HG02763 (cell line): ENCODE data around the gene OR4N2.
"Not testable (repeated sequence)": the region's sequence is repeated elsewhere in the genome, so short reads cannot be mapped to it uniquely, and the experiment has no call there.

Experiments
- ATAC-seq: cut with Tn5 transposase; IDR thresholded peaks from one replicate; pipeline ENCODE4 v1.9.1; 2021; ENCODE audit warnings: mild to moderate bottlenecking, moderate library complexity; ENCODE audit not compliant: unreplicated experiment

Gene OR4N2, protein sequence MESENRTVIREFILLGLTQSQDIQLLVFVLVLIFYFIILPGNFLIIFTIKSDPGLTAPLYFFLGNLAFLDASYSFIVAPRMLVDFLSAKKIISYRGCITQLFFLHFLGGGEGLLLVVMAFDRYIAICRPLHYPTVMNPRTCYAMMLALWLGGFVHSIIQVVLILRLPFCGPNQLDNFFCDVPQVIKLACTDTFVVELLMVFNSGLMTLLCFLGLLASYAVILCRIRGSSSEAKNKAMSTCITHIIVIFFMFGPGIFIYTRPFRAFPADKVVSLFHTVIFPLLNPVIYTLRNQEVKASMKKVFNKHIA

DNA sequence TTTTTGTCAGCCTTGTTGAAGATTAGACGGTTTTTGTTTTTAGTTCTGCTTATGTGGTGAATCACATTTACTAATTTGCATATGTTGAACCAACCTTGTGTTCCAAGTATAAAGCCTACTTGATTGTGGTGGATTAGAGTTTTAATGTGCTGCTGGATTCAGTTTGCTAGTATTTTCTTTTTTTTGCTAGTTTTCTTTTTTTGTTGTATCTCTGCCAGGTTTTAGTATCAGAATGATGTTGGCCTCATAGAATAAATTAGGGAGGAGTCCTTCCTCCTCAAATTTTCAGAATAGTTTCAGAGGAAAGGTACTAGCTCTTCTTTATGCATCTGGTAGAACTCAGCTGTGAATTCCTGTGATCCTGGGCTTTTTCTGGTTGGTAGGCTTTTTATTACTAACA, at the start of gene OR4N2:
TSS of gene OR4N2 (plus strand) at position 301 of the 400 bp plus-strand sequence. CDS start 23,679 bp downstream, outside the sequence.
- ATAC-seq, result not testable (repeated sequence)

DNA sequence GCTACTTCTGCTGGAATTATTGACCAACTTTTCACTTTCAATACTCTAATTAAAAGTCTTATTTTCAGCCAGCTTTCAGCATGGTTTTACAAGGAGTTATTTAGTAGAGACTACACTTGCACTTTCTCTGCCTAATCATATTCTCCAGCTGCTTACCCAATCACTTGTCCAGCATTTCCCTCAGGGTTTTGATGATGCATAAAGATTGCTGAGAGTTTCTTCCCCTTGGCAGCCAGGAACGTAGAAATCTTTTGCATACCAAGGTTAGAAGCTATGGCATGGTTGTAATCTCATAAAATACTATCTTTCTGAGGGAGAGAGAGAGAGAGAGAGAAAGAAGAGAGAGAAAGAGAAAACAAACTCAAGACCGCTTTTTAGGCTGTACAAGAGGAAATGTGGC, 49.4 kb upstream of the OR4N2 start:
- ATAC-seq, result no peak

DNA sequence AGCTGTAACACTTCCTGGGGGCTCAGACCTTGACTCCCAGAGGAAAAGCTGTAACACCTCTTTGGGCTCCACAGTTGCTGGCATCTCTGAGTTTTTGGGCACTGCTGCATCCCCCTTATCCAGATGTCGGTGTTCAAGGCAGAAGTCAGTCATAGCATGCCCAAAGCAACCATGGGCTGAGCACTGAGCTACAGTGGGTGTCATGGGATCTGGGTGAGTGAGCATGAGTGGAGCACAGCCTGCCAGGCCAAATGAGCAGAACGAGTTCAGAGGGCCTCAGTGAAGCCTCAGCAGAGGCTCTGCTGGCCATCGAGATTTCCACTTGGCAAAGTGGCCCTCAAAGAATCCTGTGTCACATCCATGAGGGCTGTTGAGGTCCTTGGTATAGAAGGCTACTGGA, 32.1 kb upstream of the OR4N2 start:
- not testable (repeated sequence) for ATAC-seq

DNA sequence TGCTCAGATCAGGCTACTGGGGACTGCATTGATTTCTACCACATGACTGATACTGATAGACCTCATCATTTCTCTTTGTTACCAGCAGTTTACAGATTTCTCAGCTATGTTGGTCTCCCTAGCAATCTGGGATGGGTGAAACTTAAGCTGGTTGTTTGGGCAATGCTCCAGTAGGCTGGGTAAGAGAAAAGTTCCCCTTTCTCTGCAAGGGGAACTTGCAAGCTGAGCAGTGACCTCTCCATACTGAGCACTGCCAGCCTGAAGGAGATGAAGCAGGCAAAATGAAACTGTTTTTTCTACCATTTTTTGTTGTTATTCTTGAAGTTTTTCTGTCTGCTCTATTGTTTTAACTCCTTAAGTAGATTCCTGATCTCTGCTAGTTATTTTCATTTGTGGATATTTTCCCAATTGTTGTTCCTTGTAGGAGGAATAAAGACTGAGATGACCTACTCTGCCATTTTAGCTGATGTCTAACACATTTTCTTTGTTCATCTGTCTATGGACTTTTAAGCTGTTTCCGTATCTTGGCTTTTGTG, 31.6 kb upstream of the OR4N2 start:
- ATAC-seq, result no peak

DNA sequence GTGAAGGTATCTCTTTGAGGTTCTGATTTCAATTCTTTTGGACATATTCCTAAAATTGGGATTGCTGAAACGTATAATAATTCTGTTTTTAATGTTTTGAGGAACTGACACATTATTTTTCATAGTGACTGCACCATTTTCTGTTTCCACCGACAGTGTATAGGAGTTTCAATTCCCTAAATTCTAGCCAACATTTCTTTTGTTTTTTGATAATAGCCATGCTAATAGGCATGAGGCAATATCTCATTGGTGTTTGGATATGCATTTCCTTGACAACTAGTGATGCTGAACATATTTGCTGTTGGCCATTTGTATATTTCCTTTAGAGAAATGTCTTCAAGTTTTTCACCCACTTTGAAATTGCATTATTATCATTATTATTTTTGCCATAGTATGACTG, 31.1 kb upstream of the OR4N2 start:
- ATAC-seq, result not testable (repeated sequence)

DNA sequence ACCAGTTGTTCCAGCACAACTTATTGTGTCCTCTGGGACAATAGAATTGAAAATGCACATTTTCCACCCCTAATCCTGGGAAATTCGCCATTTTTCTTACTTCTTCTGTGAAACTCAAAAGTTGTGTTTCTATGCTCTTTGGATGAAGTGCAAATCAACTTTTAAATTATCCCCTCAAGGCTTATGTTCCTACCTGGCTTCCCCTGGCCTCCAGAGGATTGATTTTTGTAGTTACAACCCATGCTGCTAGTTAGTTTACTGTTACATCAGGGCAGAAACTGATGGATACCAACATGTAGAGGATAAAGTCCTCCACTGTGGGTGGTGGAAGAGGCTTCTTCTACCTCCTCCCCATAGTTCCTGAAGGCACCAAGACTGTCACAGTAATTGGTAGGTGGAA, 30.4 kb upstream of the OR4N2 start, which contains the start of gene OR4M1:
TSS of gene OR4M1 (plus strand) at position 301 of the 400 bp plus-strand sequence. CDS start 6,819 bp downstream, outside the sequence.
- ATAC-seq, result not testable (repeated sequence)

DNA sequence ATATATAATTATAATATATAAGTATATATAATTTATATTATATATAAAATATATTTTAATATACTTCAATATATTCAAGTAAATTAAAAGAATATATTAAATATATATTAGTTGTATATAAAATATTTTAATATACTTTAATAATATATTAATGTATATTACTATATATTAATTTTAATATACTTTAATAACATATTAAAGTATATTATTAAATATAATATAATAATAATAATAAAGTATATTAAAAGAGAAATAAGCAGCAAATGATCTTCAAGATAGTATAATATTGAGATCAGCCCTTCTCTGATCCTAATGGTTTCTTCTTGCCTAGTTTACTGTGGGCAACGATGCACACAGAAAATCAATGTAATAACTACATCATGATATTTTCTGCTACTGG, 28.0 kb upstream of the OR4N2 start:
- ATAC-seq, result no peak

DNA sequence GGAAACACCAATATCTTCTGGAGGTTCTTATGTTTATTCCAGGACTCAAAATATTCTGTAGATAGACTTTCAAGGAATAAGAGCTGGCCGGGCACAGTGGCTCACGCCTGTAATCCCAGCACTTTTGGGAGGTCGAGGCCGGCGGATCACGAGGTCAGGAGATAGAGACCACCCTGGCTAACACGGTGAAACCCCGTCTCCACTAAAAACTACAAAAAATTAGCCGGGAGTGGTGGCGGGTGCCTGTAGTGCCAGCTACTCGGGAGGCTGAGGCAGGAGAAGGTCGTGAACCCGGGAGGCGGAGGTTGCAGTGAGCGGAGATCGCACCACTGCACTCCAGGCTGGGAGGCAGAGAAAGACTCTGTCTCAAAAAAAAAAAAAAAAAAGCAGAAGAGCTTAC, 17.7 kb upstream of the OR4N2 start:
- not testable (repeated sequence) for ATAC-seq

DNA sequence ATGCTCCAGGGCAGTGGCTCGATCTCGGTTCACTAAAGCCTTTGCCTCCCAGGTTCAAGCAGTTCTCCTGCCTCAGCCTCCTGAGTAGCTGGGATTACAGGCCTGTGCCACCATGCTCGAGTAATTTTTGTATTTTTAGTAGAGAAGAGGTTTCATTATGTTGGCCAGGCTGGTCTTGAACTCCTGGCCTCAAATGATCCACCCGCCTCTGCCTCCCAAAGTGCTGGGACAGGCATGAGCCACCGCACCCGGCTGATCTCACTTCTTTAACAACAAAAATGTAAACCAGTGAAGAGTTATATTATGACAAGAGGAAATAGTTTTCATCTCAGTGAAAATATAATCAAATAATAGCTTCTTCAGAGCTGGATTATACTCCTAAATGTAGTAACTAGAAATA, 16.3 kb upstream of the OR4N2 start:
- not testable (repeated sequence) for ATAC-seq

DNA sequence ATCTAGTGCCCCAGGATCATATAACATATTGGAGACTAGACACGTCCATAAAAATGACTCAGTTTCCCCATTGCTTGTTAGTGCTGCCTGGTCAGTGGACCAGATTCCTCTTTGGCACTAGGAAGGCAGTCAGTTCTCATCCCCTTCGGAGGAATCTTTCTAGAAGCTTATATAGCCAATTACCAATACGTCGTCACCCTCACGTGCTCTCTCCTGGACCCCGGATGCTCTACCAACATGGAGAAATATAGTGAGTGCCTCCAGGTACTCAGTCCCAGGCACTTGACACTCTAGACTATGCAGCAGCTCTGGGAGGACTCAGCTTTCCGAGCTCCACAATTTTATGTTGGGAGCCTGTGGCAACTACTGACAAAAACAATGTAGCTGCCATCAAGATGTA, 15.4 kb upstream of the OR4N2 start:
- ATAC-seq, result not testable (repeated sequence)

DNA sequence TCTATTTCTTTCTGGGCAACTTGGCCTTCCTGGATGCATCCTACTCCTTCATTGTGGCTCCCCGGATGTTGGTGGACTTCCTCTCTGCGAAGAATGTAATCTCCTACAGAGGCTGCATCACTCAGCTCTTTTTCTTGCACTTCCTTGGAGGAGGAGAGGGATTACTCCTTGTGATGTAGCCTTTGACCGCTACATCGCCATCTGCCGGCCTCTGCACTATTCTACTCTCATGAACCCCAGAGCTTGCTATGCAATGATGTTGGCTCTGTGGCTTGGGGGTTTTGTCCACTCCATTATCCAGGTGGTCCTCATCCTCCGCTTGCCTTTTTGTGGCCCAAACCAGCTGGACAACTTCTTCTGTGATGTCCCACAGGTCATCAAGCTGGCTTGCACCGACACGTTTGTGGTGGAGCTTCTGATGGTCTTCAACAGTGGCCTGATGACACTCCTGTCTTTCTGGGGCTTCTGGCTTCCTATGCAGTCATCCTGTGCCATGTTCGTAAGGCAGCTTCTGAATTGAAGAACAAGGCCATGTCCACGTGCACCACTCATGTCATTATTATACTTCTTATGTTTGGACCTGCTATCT, 7.0 kb upstream of the OR4N2 start:
- not testable (repeated sequence) for ATAC-seq

DNA sequence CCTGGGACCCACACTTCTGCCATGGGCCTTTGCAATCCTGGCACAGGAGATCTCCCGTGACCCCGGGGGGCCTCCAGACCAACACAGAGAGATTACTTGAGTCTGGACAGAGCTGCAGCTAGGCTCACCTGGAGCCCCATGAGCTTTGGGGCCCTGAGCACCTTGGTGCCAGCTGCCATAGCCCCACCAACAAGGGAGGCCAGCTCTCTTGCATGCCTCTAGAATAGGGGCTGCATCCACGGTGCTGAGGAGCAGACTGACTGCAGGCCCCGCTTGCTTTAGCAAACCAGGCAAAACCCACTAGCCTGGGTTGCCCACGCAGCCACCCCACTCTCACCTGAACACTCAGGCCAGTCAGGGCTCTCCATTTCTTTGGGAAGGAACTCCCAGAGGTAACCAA, 3.7 kb upstream of the OR4N2 start:
- no peak for ATAC-seq

DNA sequence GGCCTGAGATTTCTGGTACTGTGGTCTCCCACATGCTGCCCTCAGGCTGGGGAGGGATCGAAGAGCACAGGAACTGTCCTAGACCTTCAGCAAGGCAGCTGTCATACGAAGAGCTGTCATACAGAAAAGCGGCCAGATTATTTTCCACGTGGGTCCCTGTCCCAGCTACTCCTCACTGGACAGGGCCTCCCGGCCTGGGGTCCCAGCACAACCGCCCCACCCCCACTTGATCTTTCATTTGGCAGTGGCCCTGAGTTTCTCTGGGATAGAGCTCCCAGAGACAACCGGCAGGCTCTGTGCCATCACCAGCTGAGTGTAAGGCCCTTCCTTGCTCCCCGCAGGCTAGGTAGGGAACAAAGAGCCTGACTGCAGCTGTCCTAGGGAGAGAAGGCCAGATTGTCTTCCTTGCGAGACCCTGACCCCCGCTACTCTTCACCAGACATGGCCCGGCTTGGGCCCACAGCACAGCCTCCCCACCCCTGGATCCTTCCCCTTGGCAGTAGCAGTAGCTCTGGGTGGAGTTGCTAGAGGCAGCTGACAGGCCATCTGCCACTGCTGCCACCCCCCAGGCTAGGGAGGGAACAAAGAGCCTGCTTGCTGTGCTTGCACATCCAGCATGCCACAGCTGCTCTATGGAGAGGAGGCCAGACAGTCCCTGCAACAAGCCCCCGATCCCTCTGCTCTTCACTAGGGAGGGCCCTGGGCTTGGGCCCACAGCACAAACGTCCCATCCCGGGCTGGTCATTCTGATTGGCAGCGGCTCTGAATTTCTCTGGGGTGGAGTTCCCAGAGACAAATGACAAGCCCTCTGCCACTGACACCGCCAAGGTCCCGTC, 3.1 kb upstream of the OR4N2 start:
- no peak for ATAC-seq

DNA sequence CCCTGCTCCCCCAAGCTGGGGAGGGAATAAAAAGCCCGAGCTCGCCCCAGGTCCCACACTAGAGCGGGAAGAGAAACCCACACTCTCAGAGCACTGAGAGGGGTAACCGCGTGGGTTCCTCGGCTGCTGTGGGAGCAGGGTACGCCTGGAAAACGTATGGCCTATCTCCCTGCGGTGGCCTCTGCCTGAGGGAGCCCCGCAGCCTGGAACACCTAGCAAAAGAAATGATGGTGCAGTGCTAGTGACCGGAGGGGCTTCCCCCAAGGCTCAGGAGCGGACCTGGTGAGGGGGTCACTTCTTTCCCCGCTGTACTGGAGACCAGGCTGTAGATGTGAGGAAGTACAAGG, 2.5 kb upstream of the OR4N2 start:
- ATAC-seq, result no peak

DNA sequence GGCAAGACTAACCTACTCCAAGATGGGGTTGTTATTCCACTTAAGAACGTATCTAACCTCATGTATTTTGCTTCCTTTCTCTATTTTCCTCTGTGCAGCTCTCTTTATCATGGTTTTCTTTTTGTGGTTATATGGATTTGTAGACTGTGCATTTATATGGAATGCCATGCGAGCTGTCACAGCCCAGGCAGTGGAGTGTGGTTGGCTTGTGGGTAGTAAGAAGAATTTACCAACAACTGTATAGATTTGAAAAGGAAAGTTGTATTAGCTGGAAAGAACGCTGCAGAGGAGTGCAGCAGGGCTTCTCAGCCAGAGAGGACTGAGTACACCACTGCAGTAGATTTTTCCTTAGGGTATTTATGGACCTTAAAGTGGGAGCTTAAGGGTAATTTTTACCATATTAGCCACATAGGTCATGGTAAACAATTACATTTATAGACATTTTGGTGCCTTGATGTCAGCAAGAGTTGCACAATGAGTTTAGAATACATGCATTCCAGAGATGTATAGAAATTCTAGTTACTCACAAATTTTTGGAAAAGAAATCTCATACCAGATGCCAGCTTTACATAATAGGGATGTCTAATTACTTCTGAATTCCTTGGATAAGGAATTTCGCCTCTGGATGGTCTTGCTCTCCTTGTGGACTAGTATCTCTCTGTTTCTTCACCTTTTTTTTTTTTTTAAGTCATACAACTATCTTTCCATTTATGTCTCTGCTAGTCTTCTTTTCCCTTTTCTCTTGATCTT, 9.8 kb downstream of the OR4N2 start:
- ATAC-seq, result not testable (repeated sequence)

DNA sequence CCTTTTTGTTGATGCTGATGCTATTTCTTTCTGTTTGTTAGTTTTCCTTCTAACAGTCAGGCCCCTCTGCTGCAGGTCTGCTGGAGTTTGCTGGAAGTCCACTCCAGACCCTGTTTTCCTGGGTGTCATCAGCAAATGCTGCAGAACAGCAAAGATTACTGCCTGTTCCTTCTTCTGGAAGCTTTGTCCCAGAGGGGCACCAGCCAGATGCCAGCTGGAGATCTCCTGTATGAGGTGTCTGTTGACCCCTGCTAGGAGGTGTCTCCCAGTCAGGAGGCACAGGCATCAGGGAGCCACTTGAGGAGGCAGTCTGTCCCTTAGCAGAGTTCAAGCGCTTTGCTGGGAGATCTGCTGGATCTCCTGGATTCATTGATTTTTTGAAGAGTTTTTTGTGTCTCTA, 16.3 kb downstream of the OR4N2 start:
- not testable (repeated sequence) for ATAC-seq

DNA sequence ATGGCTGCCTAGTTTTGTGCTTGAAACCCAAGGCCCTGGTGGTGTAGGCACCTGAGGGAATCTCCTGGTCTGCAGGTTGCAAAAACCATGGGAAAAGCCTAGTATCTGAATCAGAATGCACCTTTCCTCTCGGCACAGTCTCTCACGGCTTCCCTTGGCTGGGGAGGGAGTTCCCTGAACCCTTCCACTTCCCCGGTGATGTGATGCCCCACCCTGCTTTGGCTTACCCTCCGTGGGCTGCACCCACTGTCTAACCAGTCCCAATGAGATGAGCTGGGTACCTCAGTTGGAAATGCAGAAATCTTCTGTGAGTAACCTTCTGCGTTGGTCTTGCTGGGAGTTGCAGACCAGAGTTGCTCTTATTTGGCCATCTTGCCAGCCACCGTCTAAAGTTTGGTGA, 17.4 kb downstream of the OR4N2 start:
- ATAC-seq, result not testable (repeated sequence)

DNA sequence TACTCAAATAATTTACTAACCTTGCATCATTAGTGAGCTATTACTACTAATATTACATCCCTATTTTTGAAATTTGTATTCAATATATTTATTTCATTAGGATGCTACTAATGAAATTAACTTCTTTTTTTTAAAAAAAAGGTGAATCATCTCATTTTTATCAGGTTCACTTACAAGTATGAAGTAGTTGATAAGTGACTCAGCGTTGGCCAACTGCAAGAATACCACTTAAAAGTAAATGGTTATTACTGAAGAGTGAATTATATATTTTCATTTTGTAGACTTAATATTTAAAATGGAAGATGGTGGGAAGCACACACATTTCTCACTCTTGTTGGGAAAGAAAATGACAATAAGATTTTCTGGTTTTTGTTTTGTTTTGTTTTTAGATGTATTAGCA, 19.6 kb downstream of the OR4N2 start:
- no peak for ATAC-seq

DNA sequence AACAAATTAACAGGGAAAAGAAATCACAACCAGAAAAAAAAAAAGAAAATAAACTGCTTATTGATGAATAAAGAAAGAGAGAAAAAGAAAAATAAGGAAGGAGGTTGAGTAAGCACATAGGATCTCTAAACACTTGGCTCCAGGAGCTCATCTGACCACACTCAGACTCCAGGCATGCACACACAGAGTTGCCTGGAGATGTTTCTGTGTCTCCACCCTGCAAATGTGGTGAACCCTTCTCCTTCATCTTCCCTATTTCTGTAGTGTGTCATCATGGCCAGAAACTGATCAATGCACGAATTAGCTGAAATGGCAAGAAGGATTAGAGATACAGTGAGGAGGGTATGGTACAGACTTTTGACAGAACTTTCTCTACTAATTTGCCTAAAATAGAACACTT, 20.2 kb downstream of the OR4N2 start:
- ATAC-seq, result no peak

DNA sequence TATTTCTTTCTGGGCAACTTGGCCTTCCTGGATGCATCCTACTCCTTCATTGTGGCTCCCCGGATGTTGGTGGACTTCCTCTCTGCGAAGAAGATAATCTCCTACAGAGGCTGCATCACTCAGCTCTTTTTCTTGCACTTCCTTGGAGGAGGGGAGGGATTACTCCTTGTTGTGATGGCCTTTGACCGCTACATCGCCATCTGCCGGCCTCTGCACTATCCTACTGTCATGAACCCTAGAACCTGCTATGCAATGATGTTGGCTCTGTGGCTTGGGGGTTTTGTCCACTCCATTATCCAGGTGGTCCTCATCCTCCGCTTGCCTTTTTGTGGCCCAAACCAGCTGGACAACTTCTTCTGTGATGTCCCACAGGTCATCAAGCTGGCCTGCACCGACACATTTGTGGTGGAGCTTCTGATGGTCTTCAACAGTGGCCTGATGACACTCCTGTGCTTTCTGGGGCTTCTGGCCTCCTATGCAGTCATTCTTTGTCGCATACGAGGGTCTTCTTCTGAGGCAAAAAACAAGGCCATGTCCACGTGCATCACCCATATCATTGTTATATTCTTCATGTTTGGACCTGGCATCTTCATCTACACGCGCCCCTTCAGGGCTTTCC, 24.2 kb downstream of the OR4N2 start:
- ATAC-seq, result not testable (repeated sequence)
